CD4-positive, alpha-beta T cell treated with Interleukin-4 for 1 hour (primary cell): Measurements from ENCODE around the gene TGM5.
A peak's percentile ranks its signal among the peaks of the same experiment; 100 is the strongest.
"Not testable (repeated sequence)": the region's sequence is repeated elsewhere in the genome, so short reads cannot be mapped to it uniquely, and the experiment has no call there.

Experiments used
- DNase-seq, 2 donors: peaks; one replicate each; pipeline ENCODE4 v3.0.0-alpha.2; 2020 to 2022

Gene TGM5

DNA sequence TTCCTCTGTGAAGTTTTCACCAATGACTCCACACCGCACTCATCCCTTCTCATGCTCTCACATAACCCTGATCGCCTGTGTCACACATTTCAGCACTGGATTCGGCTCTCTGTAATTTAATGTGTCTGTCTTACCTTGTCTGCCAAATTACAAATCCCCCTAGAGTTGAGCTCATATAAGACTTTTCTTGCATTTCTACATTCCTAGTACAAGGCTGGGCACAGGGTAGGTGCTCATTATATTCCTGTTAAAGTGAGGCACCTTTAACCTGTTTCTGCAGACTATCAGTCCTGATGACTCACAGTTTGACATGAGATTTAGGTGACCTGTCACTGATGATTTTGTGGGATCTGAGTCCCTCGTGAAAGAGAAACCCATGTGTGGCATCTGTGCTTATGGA lies 22.6 kb downstream of the TGM5 start:
- no peak for DNase-seq

DNA sequence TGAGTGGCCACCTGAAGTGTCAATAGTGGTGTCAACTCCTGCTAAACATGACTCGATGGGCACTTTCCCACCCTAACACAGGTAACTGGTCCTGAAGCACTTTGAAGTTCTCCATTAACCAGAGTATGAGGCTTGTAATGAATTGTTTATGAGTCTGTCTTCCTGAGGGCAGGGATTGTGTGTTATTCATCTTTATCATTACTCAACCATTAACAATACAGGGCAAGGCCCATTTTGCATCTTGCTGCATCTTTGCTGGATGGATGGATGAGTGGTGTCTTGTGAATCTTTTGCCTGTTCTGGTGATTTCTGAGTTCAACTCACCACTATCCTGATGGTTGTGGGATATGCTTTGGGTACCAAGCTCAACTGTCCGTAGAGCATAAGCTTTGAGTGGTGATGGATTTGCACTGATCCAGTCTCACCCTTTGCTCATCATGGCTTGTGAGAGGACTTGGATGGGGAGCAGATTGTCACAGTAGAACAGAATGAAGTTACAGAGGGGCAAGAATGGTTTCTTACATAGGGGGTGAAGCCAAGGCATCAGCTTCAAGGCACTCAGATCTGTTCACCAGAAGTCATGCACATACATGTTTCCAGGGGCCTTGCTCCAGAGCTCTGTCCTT lies 23.6 kb downstream of the TGM5 start:
- no peak for DNase-seq

DNA sequence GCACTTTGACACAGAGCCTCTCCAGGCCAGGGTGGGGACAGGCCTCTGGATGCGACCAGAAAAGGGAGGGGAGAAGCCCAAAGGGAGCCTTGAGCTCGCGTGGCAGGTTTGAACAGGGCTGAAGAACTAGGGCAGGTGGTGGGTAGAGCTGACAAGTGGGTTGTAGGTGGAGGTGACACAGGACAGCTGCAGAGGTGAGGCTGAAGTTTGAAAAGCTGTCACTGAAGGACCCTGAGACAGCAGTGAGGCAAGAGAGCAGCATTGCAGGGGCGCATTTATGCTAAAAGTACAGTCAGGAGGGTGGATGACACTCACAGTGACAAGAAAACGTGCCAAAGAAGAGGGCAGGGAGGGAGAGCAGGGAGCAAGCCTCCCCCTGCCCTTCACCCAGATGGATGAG lies 24.1 kb downstream of the TGM5 start:
- no peak for DNase-seq

DNA sequence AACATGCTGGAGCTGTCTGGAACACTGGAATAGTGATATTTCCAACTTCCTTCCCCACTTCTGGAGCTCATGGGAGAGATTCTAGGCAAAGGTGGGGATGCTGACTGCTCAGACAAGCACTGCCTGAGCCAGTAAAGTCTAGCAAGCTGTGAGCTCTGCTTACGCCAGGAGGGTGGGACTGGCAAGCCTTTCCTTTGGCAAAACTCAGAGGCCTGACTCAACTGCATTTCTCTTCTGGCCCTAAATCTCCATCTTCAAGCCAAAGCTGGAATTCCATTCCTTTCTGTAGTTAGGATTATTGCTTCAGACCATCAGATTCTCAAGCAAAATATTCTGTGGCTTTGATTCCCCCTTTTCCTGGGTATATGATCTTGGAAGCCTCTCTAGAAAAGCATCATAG lies 25.6 kb downstream of the TGM5 start:
- DNase-seq = no peak

DNA sequence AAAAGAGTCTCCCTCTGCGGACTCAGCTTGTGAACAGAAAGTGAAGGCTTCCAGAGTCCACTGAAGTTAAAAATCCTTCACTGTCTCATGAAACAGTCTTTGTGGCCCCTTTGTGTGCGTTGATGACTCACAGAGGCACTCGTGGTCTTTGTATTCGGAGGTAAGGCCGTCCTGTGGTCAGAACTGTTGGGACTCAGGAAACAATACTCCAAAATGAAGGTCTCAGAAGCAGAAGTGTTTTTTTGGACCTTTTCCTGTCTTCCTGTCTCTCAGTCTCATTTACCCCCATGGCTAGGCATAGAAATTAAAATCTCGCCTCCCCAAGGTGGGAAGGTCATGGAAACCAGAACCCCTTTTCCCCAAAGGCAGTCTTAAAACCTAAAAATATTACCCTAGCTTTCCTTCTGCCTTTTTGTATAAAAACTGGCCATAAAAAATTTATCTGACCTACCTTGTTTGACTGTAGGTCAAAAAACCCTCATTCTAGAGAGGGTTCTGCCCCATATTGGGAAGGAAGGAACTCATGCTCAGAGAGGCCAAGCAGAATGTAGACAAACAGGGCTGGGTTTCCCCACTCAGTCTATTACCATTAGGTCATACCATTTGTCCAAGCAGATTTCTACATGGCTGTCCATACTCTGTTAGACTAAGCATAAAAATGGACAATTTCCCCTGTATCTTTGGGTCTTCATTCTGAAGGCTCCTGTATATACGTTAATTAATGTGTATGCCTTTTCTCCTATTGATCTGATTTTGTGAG lies 26.8 kb downstream of the TGM5 start:
- no peak for DNase-seq

DNA sequence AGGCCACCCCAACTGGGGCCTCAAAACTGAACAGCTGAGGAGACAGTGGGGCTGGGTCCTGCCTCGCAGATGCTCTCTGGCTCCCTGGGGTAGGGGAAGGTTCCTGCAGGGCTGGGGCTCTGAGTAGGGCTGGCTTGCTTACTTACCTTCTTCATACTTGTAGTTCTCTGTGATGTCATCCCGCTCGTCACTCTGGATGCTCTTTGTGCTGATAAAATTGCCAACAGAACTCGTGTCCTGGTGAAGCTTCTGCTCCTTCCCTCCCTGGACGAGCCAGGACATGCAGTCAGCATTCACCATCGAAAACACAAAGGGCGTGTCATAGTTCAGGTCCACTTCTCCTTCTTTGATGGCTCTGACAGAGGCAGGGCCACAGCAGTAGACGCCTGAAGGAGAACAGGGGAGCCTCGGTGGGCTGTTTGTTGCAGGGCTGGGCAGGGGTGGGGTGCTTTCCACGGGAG lies 28.0 kb downstream of the TGM5 start:
- no peak for DNase-seq

DNA sequence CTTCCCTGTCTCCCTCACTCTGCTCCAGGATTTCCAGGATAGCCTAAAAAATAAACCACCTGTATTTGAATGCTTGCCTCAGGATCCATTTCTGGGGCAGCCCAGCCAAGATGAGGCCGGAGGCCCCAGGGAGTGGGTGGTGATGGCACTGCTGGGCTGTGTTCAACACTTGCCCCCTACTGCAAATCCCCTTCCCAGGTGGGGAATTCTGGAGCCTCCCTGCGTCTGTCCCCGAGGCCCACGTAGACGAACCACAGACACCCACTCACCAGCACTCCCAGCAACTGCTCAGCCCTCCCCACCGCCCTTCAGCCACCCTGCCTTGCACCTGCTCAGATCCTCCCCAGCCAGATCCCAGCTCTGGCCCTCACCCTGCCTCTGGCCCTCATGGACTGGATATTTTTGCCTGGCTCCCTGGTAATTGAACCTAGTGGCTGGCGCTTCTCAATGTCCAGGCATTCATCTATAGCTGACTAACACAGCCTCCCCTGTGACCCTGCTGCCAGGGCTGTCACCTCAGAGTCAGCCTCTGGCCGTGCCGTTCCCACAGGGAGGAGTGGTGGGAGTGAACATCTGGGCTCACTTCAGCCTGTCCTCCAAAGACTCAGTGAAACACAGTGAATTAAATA lies 28.8 kb downstream of the TGM5 start:
- DNase-seq = no peak

DNA sequence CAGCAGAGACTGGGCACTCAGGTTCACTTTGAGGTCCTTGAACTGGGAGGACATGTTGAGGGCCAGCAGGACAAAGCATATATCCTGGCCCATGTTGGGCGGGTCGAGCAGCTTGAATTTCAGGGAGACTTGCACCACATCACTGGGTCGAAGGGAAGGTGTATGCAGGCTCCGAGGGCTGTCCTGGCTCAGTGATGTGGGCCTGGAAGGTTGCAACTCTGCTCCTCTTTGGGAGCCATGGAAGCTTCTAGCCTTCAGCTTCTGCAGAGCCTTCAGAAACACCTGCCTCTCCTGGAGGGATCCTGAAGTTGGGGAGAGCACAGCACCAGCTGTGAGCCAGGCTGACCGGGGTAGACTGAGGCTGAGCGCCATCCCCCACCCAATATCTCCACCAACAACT lies 31.2 kb downstream of the TGM5 start:
- no peak for DNase-seq

DNA sequence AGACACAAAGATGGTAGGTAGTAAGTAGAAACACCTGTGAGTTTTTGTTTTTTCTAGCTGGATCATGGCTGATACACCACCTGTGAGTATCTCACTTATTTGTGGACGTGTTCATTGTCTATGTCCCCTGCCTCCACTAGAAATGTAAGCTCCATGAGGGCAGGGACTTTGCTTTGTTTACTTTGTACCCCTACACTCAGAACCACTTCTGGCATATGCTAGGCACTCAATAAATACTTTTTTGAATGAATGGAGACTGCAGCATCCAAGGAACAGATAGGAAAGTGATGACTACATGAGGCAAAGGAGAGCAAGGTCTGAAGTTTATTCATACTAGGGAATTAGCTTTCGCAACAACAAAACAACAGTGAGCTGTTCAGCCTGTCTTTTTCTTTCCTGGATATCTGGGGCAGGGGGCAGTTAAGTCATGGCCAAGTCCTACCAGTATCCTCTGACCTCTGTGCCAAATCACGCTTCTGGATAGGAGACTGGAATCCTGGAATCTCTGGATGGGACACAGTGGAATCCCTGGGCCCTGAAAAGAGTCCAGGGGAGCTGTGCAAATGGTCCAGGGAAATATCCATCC lies 34.3 kb downstream of the TGM5 start:
- DNase-seq = no peak

DNA sequence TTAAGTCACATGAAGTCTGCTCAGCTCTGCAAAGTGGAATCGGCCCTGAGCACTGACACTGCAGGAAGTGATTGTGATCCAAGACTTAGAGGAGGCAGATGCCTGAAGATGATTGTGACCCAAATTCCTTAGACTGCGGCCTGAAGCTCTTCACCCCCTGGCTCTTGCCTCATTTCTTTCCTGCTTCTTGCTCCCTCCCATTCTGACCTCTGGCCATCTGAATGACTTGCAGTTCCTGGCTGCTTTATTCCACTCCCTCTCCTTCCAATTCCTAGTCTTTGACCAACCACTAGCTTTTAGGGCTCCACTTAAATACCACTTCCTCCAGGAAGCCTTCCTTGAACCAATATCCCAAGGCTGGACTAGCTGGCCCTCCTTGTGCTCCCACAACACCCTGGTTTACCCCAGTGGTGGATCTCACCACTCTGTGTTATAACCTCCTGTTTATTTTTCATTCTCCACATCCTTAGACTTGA lies 36.0 kb downstream of the TGM5 start:
- DNase-seq = no peak

DNA sequence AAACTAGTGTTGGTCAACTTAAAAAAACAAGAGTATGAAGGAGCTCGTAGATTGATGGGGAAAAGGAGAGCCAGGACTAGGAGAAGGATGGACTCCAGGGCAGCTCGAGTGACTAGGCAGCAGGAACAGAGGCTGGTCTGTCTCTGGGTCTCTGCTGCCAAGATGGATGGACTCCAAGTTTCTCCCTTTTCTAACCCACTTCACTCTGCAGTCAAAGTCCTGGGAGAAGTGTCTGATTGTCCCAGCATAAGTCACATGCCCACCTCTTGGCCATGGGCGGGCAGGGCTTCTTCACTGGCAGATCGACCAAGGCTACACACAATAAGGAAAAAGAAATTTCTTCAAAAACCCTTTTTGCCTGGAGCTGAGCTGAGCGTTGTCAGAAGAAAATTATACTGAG lies 36.8 kb downstream of the TGM5 start:
- DNase-seq = no peak

DNA sequence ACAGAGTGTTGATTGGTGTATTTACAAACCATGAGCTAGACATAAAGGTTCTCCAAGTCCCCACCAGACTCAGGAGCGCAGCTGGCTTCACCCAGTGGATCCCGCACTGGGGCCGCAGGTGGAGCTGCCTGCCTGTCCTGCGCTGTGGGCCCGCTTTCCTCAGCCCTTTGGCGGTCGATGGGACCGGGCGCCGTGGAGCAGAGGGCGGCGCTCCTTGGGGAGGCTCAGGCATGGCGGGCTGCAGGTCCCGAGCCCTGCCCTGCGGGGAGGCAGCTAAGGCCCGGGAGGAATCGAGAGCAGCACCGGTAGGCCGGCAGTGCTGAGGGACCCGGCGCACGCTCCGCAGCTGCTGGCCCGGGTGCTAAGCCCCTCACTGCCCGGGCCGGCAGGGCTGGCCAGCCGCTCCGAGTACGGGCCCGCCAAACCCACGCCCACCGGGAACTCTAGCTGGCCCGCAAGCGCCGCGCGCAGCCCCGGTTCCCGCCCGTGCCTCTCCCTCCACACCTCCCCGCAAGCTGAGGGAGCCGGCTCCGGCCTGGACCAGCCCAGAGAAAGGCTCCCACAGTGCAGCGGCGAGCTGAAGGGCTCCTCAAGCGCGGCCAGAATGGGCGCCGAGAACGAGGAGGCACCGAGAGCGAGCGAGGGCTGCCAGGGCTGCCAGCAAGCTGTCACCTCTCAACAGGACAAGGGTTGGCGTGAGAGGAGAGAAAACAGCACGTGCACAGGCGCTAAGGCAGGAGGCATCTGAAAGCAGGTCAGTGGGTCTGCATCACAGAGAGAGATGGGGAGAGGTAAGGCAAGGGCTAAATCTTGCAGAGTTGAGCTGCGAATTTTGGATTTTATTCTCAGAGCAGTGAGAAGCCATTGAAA lies 40.1 kb downstream of the TGM5 start:
- DNase-seq = no peak

DNA sequence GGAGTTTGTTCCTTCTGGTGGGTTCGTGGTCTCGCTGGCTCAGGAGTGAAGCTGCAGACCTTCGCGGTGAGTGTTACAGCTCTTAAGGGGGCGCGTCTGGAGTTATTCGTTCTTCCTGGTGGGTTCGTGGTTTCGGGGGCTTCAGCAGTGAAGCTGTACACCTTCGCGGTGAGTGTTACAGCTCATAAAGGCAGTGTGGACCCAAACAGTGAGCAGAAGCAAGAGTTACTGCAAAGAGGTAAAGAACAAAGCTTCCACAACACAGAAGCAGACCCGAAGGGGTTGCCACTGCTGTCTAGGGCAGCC lies 40.8 kb downstream of the TGM5 start:
- DNase-seq = not testable (repeated sequence)

DNA sequence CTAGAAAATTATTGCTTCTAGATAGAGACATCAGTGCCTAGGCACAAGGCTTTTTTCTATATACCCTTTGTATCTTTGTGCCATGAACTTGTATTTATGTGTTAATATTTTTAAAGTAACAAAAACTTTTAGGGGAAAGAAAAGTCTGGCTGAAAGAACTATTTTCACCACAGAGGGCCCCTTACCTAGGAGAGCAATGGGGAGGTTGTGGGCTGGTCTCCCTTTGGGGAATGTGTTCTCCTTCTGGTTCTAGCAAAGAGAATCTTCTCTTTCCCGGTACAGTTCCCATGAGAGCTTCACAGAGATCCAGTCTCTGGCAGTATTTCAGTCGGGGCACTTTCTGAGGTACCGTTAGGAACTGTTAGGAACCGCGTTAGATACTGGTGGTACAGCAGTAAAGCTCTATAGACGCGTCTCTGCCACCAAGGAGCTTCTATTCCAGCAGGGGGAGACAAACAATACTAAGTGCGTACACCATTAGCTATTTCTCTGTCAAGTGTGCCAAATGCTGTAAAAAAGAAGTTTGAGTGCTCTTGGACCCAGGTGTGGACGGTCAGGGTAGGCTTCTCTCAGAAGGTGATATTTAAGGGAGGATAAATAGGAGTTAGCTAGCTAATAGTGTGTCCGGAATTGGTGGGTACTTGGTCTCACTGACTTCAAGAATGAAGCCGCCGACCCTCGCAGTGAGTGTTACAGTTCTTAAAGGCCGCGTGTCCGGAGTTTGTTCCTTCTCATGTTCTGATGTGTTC lies 41.4 kb downstream of the TGM5 start:
- peak; percentile 54 to 66 for DNase-seq

DNA sequence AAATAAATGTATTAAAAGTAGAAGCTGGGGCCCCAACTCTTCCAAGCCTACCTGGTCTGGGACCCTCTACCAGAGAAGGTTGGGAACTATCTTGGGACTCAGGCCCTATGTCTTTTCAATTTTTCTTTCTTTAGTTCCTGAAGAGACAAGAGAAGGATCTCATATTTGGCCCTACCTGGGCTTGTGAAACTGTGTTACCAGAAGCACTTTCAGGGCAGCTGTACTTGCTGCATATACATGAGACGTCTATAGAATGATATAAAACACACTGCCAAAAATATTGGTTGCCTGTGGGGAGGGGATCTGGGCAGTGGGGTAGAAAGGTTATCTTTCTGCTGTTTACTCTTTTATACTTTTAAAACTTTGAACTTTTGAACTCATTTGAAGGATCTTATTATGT lies 45.3 kb downstream of the TGM5 start:
- no peak for DNase-seq

DNA sequence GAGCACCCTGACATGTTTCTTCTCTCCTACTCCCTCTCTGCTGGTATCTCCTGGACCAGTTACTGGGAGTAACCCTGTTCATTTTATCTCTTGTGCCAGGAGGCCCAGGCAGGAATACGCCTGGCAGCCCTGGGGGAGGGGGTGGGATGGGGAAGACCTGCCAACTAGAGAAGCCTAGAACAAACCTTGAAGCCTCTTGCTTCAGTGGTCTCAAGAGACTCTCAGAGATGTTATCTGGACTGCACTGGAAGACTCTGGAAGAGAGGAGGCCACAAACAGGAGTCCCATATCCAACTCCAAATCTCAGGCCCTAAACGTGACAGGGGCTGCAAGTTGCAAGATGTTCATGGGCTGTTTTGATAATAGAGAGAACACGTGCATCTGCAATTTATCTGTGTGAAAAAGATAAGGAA lies 45.7 kb downstream of the TGM5 start, which contains the start of gene EPB42:
Gene EPB42 (minus strand): TSS at position 28 of the 413 bp plus-strand sequence. CDS start 193 bp downstream, outside the sequence.
- no peak for DNase-seq

DNA sequence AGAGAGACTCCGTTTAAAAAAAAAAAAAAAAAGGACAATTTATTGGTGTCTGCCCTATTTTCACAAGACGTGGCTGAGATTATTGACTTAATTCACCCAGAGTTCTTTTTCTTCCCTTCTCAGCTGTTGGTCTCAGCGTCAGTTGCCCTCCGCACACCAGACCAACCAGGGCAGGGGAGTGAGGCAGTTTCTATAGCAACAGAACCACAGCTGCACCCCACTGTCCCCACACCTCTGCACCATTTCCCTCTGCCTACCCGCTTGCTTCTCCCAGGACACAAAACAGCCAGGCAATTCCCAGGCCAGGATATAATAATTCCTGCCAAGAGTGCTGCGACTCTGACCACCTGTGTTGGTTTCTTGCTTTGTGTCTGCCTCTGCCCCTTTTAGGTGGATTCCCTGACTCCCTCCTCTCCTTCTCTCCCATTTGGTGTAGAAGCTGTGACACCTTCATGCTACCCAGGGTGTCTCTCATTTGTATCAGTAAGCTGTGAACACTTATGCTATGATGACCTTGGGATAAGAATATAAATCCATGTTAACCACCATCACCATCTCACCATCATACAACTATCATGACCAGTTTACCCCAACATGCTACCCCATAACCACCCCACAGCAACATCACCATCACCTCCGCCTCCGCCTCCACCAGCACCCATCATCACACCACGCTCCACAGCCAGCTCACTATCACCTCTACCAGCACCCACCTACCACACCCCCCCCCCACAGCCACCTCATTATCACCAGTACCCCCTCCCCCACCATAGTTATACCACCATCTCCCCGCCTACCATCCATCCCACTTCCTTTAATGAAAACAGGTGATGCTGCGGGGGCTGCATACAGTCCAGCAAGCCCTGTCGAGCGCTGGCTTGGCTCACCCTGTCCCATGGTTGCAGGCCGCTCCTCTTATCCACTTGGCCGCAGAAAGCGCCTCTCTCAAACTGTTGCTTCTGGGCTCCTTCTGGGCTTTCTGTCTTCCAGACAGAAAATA lies 46.5 kb downstream of the TGM5 start:
- DNase-seq = no peak

DNA sequence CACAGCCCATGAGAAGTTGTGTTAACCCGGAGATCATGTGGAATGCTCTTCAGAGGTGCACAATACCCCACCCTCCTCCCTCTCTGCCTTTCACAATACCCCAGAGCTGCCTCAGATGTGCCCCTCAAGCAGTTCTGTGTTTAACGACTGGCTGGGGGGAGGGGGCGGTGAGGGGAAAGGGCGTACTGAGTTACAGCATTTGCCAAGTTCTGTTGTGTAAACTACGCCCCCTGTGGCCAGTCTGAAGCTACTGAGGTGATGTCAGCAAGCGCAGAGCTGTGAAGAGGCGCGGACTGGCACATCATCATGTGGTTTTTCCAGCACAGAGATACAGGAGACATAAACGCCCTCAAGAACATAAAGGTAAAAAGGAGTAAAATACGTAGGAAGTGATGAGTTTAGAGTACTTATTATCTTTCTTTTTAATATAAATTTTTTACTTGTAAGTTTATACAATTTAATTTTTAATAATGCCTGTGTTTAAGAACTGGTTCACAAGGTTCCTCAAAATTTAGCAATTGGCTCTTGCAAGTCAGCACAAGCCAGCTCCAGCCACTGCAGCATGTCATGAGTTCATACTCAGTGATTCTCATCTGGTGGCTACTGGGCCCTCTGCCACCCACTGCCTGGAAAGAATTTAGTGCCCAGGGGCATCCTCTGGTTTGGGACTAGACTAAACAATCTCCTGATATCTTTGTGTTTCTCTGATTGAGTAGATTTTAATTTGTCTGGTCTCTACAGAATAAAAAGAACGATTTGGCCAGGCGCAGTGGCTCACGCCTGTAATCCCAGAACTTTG lies 47.6 kb downstream of the TGM5 start:
- no peak for DNase-seq

DNA sequence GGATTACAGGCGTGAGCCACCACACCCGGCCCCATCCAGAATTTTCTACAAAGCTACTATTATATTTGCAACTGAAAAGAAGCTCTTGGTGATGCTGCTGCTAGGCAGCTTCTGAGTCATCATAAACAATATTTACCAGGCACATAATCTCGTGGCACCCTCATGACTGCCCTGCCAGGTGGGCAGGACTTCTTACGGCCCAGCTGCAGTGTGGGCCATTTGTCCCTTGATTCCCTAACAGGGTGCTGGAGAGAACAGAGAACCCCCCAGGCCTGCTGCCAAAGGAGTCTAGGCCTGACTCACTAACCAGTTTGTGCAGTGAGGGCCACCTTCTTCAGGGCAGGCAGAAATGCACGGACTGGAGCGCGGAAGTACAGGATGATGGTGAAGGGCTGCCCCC lies 50.8 kb downstream of the TGM5 start:
- no peak for DNase-seq
